Kidney glomerular epithelial cell (primary cell): ENCODE measurements around the gene PPM1N.

Experiments used
- DNase-seq: peaks from one replicate; lab custom pipeline; 2025; lab: John Stamatoyannopoulos, UW

PPM1N gene

GRCh38 chr19:45492627-45493470, 5.4 kb upstream of the PPM1N start:
- DNase-seq, result no peak

- DNase-seq, result no peak
These were observed 3.9 kb upstream of the PPM1N start for GRCh38 chr19:45494261-45494916.

- no peak for DNase-seq
These were observed 3.1 kb upstream of the PPM1N start for GRCh38 chr19:45495178-45495577.

GRCh38 chr19:45496349-45496953, 1.8 kb upstream of the PPM1N start:
- no peak for DNase-seq

- DNase-seq, result no peak
These were observed 452 bp upstream of the PPM1N start for GRCh38 chr19:45497791-45498190.

GRCh38 chr19:45499196-45500180, 1.2 kb downstream of the PPM1N start:
- no peak for DNase-seq

- no peak for DNase-seq
These were observed 2.9 kb downstream of the PPM1N start for GRCh38 chr19:45500918-45501729.

- DNase-seq, result no peak
These were observed 3.4 kb downstream of the PPM1N start for GRCh38 chr19:45501730-45502014.

- no peak for DNase-seq
These were observed 3.9 kb downstream of the PPM1N start for GRCh38 chr19:45502111-45502510.

- no peak for DNase-seq
These were observed 5.7 kb downstream of the PPM1N start for GRCh38 chr19:45503909-45504308.

- DNase-seq, result no peak
These were observed 7.1 kb downstream of the PPM1N start for GRCh38 chr19:45505151-45505995.

- DNase-seq, result no peak
These were observed 7.7 kb downstream of the PPM1N start for GRCh38 chr19:45505996-45506245.

GRCh38 chr19:45506246-45506988, 8.2 kb downstream of the PPM1N start:
- peak; percentile 91 for DNase-seq

- peak; percentile 52 for DNase-seq
These were observed 9.0 kb downstream of the PPM1N start, which contains the start of gene VASP for GRCh38 chr19:45506989-45507871. Gene VASP, plus strand, starts transcription at chr19:45507479. Its CDS starts 293 bp downstream, at chr19:45507772.

- no peak for DNase-seq
These were observed 9.7 kb downstream of the PPM1N start for GRCh38 chr19:45507872-45508416.

- DNase-seq, result no peak
These were observed 10.2 kb downstream of the PPM1N start for GRCh38 chr19:45508417-45508860.

GRCh38 chr19:45508861-45509691, 10.8 kb downstream of the PPM1N start:
- DNase-seq, result peak; percentile 31

- DNase-seq, result no peak
These were observed 11.4 kb downstream of the PPM1N start for GRCh38 chr19:45509692-45510015.
